HepG2 (cell line): Measurements from ENCODE around the gene CYP4F12. TPM values are rescaled to one million over a fixed set of nuclear protein-coding genes. Genes with fewer than 3 reads are reported as not detected.

Source experiments
- CENPT ChIP-seq: sonication (generic); formaldehyde crosslinking; IDR thresholded peaks from 2 replicates; pipeline ENCODE4 v1.8.0; 2022; ENCODE audit warnings: low read depth, mild to moderate bottlenecking, moderate library complexity, missing genetic modification reagents
- FLYWCH1 ChIP-seq: sonication (generic); formaldehyde crosslinking; IDR thresholded peaks from 2 replicates; pipeline ENCODE4 v1.8.1; 2023; ENCODE audit warnings: mild to moderate bottlenecking, missing genetic modification reagents
- HDAC6 ChIP-seq: fragments of 200-600 bp; sonication (generic); IDR thresholded peaks from 2 replicates; pipeline ENCODE4 v1.7.0; 2017; ENCODE audit warnings: mild to moderate bottlenecking, antibody characterized with exemption, low read length, low read depth
- HMG20B ChIP-seq: conservative IDR thresholded peaks from 2 replicates; pipeline ENCODE4 v1.6.1; 2016; ENCODE audit warnings: missing genetic modification reagents, missing compliant biosample characterization
- NBN ChIP-seq: fragments of 450-650 bp; conservative IDR thresholded peaks from 2 replicates; pipeline ENCODE4 v1.6.1; 2017
- NFE2 ChIP-seq: sonication (generic); formaldehyde crosslinking; IDR thresholded peaks from 2 replicates; pipeline ENCODE4 v1.4.0; 2020; ENCODE audit warnings: missing genetic modification reagents
- PLSCR1 ChIP-seq: sonication (generic); formaldehyde crosslinking; IDR thresholded peaks from 2 replicates; pipeline ENCODE4 v1.5.0; 2020; ENCODE audit warnings: missing genetic modification reagents, mild to moderate bottlenecking, borderline replicate concordance
- RELA ChIP-seq: sonication (generic); formaldehyde crosslinking; IDR thresholded peaks from 2 replicates; pipeline ENCODE4 v1.4.0; 2020; ENCODE audit warnings: missing genetic modification reagents
- RFXAP ChIP-seq: sonication (generic); formaldehyde crosslinking; IDR thresholded peaks from 2 replicates; pipeline ENCODE4 v1.4.0; 2020; ENCODE audit warnings: missing genetic modification reagents, borderline replicate concordance
- RXRB ChIP-seq: IDR thresholded peaks from 2 replicates; pipeline ENCODE4 v1.6.1; 2016; ENCODE audit warnings: borderline replicate concordance, missing genetic modification reagents, missing compliant biosample characterization
- SALL1 ChIP-seq: sonication (generic); formaldehyde crosslinking; IDR thresholded peaks from 2 replicates; pipeline ENCODE4 v1.8.0; 2022; ENCODE audit warnings: mild to moderate bottlenecking, missing genetic modification reagents
- SRSF1 ChIP-seq: fragments of 200-400 bp; formaldehyde crosslinking; optimal IDR thresholded peaks from 2 replicates; pipeline ENCODE3; 2017; ENCODE audit warnings: mild to moderate bottlenecking, low read depth, low read length, moderate library complexity
- ZBTB25 ChIP-seq: IDR thresholded peaks from 2 replicates; pipeline ENCODE4 v1.6.1; 2018; ENCODE audit warnings: missing genetic modification reagents
- ZMYM3 ChIP-seq: sonication (generic); formaldehyde crosslinking; IDR thresholded peaks from 2 replicates; pipeline ENCODE4 v1.5.1; 2020; ENCODE audit warnings: mild to moderate bottlenecking, missing genetic modification reagents
- ZNF18 ChIP-seq: sonication (generic); formaldehyde crosslinking; IDR thresholded peaks from 2 replicates; pipeline ENCODE4 v1.8.0; 2022; ENCODE audit warnings: mild to moderate bottlenecking, missing genetic modification reagents; ENCODE audit not compliant: insufficient replicate concordance
- ZNF333 ChIP-seq: sonication (generic); formaldehyde crosslinking; IDR thresholded peaks from 2 replicates; pipeline ENCODE4 v1.4.0; 2020; ENCODE audit warnings: mild to moderate bottlenecking, missing genetic modification reagents, borderline replicate concordance
- ZNF343 ChIP-seq: sonication (generic); formaldehyde crosslinking; IDR thresholded peaks from 2 replicates; pipeline ENCODE4 v1.4.0; 2020; ENCODE audit warnings: mild to moderate bottlenecking, missing genetic modification reagents
- ZNF407 ChIP-seq: sonication (generic); formaldehyde crosslinking; IDR thresholded peaks from one replicate; pipeline ENCODE4 v1.5.1; 2020; ENCODE audit warnings: mild to moderate bottlenecking, missing genetic modification reagents; ENCODE audit errors: not compliant biosample characterization
- ZNF543 ChIP-seq: sonication (generic); formaldehyde crosslinking; IDR thresholded peaks from 2 replicates; pipeline ENCODE4 v1.4.0; 2020; ENCODE audit warnings: mild to moderate bottlenecking, missing genetic modification reagents
- ZNF577 ChIP-seq: sonication (generic); formaldehyde crosslinking; IDR thresholded peaks from 2 replicates; pipeline ENCODE4 v1.4.0; 2020; ENCODE audit warnings: mild to moderate bottlenecking, low read depth, missing genetic modification reagents, borderline replicate concordance
- polyA plus RNA-seq, 8 experiments: library from polyadenylated mRNA; depleted of rRNA in 3 of 8; stranded (reverse) in 7 of 8; unstranded in 1 of 8; fragments of >200 nt; fragmentation: Illumina TruSeq in 4 of 8; extraction: Trizol in 4 of 8; gene quantifications; 2 replicates each; pipeline versions ENCODE4 v1.2.1 to v1.2.3, GENCODE V29; 2011 to 2016; ENCODE audit warnings: low read depth in 4 of 8, missing spikeins in 1 of 8, mixed read lengths in 1 of 8; ENCODE audit not compliant: insufficient read depth in 1 of 8
- total RNA-seq, 5 experiments: library from RNA; depleted of rRNA; stranded (reverse); fragments of >200 nt; fragmentation: Illumina TruSeq; extraction: Trizol; gene quantifications; 2 replicates each; pipeline ENCODE4 v1.2.3, GENCODE V29; 2016; ENCODE audit warnings: low read depth in 1 of 5

CYP4F12 gene
- total and polyA plus RNA-seq, 2 of the 13 experiments (the other 11 are each of a cell fraction or from before 2014, with no cell fraction given), result 29.9 to 30.8 TPM

GRCh38 chr19:15631817-15632216, 41.1 kb upstream of the CYP4F12 start (continued):
- TF ChIP-seq RXRB (CRISPR knock-in tag) (peak; percentile 52; the same call in 1 of the 2 replicates), ZNF543 (CRISPR knock-in tag) (no peak), ZMYM3 (CRISPR knock-in tag) (no peak), HDAC6 (no peak), SRSF1 (no peak), PLSCR1 (CRISPR knock-in tag) (no peak), NBN (no peak), ZNF18 (CRISPR knock-in tag) (no peak), NFE2 (CRISPR knock-in tag) (no peak), ZNF343 (CRISPR knock-in tag) (no peak), HMG20B (CRISPR knock-in tag) (no peak), ZNF407 (no peak), ZNF577 (CRISPR knock-in tag) (no peak), SALL1 (peak; percentile 75), CENPT (no peak), RFXAP (0 out of 2 replicates have a peak, but pooled peaks have one; percentile 47), RELA (CRISPR knock-in tag) (no peak), FLYWCH1 (CRISPR knock-in tag) (no peak), ZBTB25 (CRISPR knock-in tag) (peak; percentile 78; the same call in 1 of the 2 replicates), ZNF333 (CRISPR knock-in tag) (no peak)
